T-helper 22 cell (primary cell): ENCODE results near the gene OPRL1.

Source experiments
- DNase-seq: peaks from one replicate; pipeline ENCODE4 v3.0.0-alpha.2; 2020; ENCODE audit warnings: low read depth

The OPRL1 gene

GRCh38 chr20:64104667-64105451 is 25.0 kb downstream of the OPRL1 start:
- no peak for DNase-seq

- DNase-seq, result no peak
Observed at GRCh38 chr20:64105846-64106434, 26.1 kb downstream of the OPRL1 start.

- DNase-seq, result no peak
Observed at GRCh38 chr20:64106435-64106961, 26.6 kb downstream of the OPRL1 start.

- no peak for DNase-seq
Observed at GRCh38 chr20:64106981-64107735, 27.3 kb downstream of the OPRL1 start, which contains the start of gene NPBWR2. NPBWR2 (minus strand) TSS chr20:64107565; CDS start chr20:64106831, 734 bp downstream.

- DNase-seq, result no peak
Observed at GRCh38 chr20:64107736-64108457, 28.0 kb downstream of the OPRL1 start.

- no peak for DNase-seq
Observed at GRCh38 chr20:64108731-64109681, 29.1 kb downstream of the OPRL1 start.

GRCh38 chr20:64109831-64110391 is 30.0 kb downstream of the OPRL1 start:
- DNase-seq, result no peak

- no peak for DNase-seq
Observed at GRCh38 chr20:64110411-64111068, 30.7 kb downstream of the OPRL1 start.

- no peak for DNase-seq
Observed at GRCh38 chr20:64111841-64112641, 32.2 kb downstream of the OPRL1 start.

- no peak for DNase-seq
Observed at GRCh38 chr20:64112691-64113443, 33.0 kb downstream of the OPRL1 start.

GRCh38 chr20:64113444-64113775 is 33.5 kb downstream of the OPRL1 start:
- DNase-seq, result no peak

- DNase-seq, result no peak
Observed at GRCh38 chr20:64113796-64114355, 34.0 kb downstream of the OPRL1 start.

GRCh38 chr20:64114356-64114971 is 34.6 kb downstream of the OPRL1 start:
- DNase-seq, result no peak

GRCh38 chr20:64115171-64115911 is 35.5 kb downstream of the OPRL1 start:
- no peak for DNase-seq

GRCh38 chr20:64116016-64116415 is 36.1 kb downstream of the OPRL1 start:
- DNase-seq, result no peak

- DNase-seq, result no peak
Observed at GRCh38 chr20:64116541-64117431, 36.9 kb downstream of the OPRL1 start.
